ENCODE data around the gene IL27RA. TPM values are rescaled to one million over a fixed set of nuclear protein-coding genes. Genes with fewer than 3 reads are reported as not detected.
"Not testable (repeated sequence)": the region's sequence is repeated elsewhere in the genome, so short reads cannot be mapped to it uniquely, and the experiment has no call there.

IL27RA gene
- total and polyA plus RNA-seq, 8 donors, result 1.1 to 11.1 (median 2.5) TPM; not detected in 2

DNA sequence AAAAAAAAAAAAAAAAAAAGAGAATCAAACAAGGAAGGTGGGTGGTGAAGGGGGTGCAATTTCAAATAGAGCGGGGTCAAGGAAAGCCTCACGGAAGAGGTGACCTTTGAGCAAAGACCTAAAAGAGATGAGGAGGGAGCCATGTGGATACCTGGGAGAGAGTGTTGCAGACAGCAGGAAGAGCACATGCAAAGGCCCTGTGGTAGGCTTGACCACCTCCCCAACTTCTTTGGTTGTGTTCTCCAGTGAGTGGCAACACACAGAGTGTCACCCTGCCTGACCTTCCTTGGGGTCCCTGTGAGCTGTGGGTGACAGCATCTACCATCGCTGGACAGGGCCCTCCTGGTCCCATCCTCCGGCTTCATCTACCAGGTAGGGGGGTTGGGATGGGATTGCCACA, 18.9 kb downstream of the IL27RA start:
- no peaks in the 10 kb centered on the region for H3K27me3 ChIP-seq
- H3K27ac ChIP-seq, result no peak overlapping the region
- intact Hi-C loops (cut with DNase I; ENCODE audit: low total_unique reads), result loop anchor here (10.0 kb wide), 1 partner anchor 166 kb away; no protein-coding TSS in a partner anchor
- TF ChIP-seq POLR2AphosphoS5 (IDR thresholded peaks at IDR 0.05) (no peak), POLR2A (IDR thresholded peaks at IDR 0.05) (no peak)
- TF ChIP-seq, protein P1, sequence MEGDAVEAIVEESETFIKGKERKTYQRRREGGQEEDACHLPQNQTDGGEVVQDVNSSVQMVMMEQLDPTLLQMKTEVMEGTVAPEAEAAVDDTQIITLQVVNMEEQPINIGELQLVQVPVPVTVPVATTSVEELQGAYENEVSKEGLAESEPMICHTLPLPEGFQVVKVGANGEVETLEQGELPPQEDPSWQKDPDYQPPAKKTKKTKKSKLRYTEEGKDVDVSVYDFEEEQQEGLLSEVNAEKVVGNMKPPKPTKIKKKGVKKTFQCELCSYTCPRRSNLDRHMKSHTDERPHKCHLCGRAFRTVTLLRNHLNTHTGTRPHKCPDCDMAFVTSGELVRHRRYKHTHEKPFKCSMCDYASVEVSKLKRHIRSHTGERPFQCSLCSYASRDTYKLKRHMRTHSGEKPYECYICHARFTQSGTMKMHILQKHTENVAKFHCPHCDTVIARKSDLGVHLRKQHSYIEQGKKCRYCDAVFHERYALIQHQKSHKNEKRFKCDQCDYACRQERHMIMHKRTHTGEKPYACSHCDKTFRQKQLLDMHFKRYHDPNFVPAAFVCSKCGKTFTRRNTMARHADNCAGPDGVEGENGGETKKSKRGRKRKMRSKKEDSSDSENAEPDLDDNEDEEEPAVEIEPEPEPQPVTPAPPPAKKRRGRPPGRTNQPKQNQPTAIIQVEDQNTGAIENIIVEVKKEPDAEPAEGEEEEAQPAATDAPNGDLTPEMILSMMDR (IDR thresholded peaks at IDR 0.05), result no peak
- H3K4me3 ChIP-seq, result no peak overlapping the region
- 96 to 100% (median 97%) methylated on average over 4 of the region's 4 CpGs for WGBS, 5 donors
- peaks cover 0 to 7% (median 0%) of the 10 kb centered on the region in 4 donors for H3K9me3 ChIP-seq
- no peaks in the 10 kb centered on the region for H3K4me1 ChIP-seq
- DNase-seq, result no peak
- H3K36me3 ChIP-seq, result peaks cover 3 to 37% (median 29%) of the 10 kb centered on the region in 4 donors

DNA sequence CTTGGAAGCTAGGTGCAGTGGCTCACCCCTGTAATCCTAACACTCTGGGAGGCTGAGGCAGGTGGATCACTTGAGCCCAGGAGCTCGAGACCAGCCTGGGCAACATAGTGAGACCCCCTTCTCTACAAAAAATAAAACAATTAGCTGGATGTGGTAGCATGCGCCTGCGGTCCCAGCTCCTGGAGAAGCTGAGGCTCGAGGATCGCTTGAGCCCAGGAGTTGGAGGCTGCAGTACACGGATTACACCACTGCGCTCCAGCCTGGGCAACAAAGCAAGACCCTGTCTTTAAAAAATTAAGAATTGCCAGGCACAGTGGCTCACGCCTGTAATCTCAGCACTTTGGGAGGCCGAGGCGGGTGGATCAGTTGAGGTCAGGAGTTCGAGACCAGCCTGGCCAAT, 19.4 kb downstream of the IL27RA start:
- intact Hi-C loops (cut with DNase I; ENCODE audit: low total_unique reads), result loop anchor here (10.0 kb wide), 1 partner anchor 166 kb away; no protein-coding TSS in a partner anchor
- H3K4me3 ChIP-seq, H3K9me3 ChIP-seq, H3K27ac ChIP-seq, H3K4me1 ChIP-seq, H3K27me3 ChIP-seq, DNase-seq: not testable (repeated sequence)
- 92 to 95% (median 93%) methylated on average over 11 of the region's 11 CpGs for WGBS, 5 donors
- peaks cover 3 to 38% (median 31%) of the 10 kb centered on the region in 4 donors for H3K36me3 ChIP-seq

DNA sequence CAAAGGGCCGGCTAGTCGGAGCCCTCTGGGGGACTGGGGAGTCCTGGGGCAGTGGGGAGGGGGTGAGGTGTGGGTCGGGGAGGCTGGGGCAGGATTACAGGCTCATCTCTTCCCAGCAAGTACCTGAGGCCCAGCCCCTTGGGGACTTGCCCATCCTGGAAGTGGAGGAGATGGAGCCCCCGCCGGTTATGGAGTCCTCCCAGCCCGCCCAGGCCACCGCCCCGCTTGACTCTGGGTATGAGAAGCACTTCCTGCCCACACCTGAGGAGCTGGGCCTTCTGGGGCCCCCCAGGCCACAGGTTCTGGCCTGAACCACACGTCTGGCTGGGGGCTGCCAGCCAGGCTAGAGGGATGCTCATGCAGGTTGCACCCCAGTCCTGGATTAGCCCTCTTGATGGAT, 20.4 kb downstream of the IL27RA start:
- H3K27me3 ChIP-seq, result peaks cover 0 to 10% (median 0%) of the 10 kb centered on the region in 3 donors
- no peak overlapping the region for H3K27ac ChIP-seq
- no peak overlapping the region for H3K4me3 ChIP-seq
- H3K36me3 ChIP-seq, result peaks cover 3 to 38% (median 34%) of the 10 kb centered on the region in 4 donors
- H3K4me1 ChIP-seq, result peaks cover 0 to 5% (median 3%) of the 10 kb centered on the region in 4 donors
- TF ChIP-seq EP300 (IDR thresholded peaks at IDR 0.05), result no peak
- no peak for TF ChIP-seq POLR2A (IDR thresholded peaks at IDR 0.05)
- TF ChIP-seq, protein P1 (IDR thresholded peaks at IDR 0.05), result no peak
- TF ChIP-seq POLR2AphosphoS5 (IDR thresholded peaks at IDR 0.05), result no peak
- intact Hi-C loops (cut with DNase I; ENCODE audit: low total_unique reads), result loop anchor here (10.0 kb wide), 1 partner anchor 167 kb away; no protein-coding TSS in a partner anchor
- WGBS, 5 donors, result 64 to 72% (median 71%) methylated on average over 5 to 9 of the region's 9 CpGs
- no peak for DNase-seq
- peaks cover 0 to 7% (median 0%) of the 10 kb centered on the region in 4 donors for H3K9me3 ChIP-seq

DNA sequence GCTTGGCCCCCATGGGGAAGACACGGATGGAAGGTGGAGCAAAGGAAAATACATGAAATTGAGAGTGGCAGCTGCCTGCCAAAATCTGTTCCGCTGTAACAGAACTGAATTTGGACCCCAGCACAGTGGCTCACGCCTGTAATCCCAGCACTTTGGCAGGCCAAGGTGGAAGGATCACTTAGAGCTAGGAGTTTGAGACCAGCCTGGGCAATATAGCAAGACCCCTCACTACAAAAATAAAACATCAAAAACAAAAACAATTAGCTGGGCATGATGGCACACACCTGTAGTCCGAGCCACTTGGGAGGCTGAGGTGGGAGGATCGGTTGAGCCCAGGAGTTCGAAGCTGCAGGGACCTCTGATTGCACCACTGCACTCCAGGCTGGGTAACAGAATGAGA, 20.9 kb downstream of the IL27RA start:
- Histone ChIP-seq H3K4me1 (peaks cover under 1 to 10% (median 8%) of the 10 kb centered on the region in 4 donors), H3K27me3 (peaks cover 0 to 15% (median 0%) of the 10 kb centered on the region in 3 donors), H3K36me3 (peaks cover 3 to 38% (median 34%) of the 10 kb centered on the region in 4 donors), H3K4me3 (no peak overlapping the region), H3K27ac (no peak overlapping the region), H3K9me3 (peaks cover 0 to 7% (median 0%) of the 10 kb centered on the region in 4 donors)
- TF ChIP-seq POLR2A (IDR thresholded peaks at IDR 0.05), result no peak
- no peak for DNase-seq
- WGBS, 5 donors, result 72 to 82% (median 78%) methylated on average over 6 of the region's 6 CpGs
- intact Hi-C loops (cut with DNase I; ENCODE audit: low total_unique reads), result loop anchor here (10.0 kb wide), 1 partner anchor 168 kb away; no protein-coding TSS in a partner anchor

- TF ChIP-seq, protein P1 (IDR thresholded peaks at IDR 0.05), result no peak
- no peak for TF ChIP-seq POLR2AphosphoS5 (IDR thresholded peaks at IDR 0.05)
- no peak for TF ChIP-seq EP300 (IDR thresholded peaks at IDR 0.05)
- TF ChIP-seq POLR2A (IDR thresholded peaks at IDR 0.05), result no peak
- 89 to 96% (median 95%) methylated on average over 3 of the region's 3 CpGs for WGBS, 5 donors
- peaks cover 0 to 7% (median 0%) of the 10 kb centered on the region in 4 donors for H3K9me3 ChIP-seq
These were observed 21.5 kb downstream of the IL27RA start for GRCh38 chr19:14053032-14053431.

More at GRCh38 chr19:14053032-14053431, 21.5 kb downstream of the IL27RA start:
- H3K4me1 ChIP-seq, result peaks cover 6 to 16% (median 14%) of the 10 kb centered on the region in 4 donors
- H3K36me3 ChIP-seq, result peaks cover 3 to 38% (median 34%) of the 10 kb centered on the region in 4 donors
- H3K4me3 ChIP-seq, result no peak overlapping the region
- H3K27ac ChIP-seq, result no peak overlapping the region
- DNase-seq, result no peak
- intact Hi-C loops (cut with DNase I; ENCODE audit: low total_unique reads), result loop anchor here (10.0 kb wide), 1 partner anchor 168 kb away; no protein-coding TSS in a partner anchor
- peaks cover 0 to 20% (median 0%) of the 10 kb centered on the region in 3 donors for H3K27me3 ChIP-seq

Data from stomach (tissue), 9 donors.